ENCODE results near the gene CACNA1C.

CACNA1C gene

GRCh38 chr12:2185751-2186341 is 133.1 kb downstream of the CACNA1C start:
- Histone ChIP-seq H3K27ac (ENCODE audit: low read depth, low read length) (no peak overlapping the region), H3K4me3 (ENCODE audit: low read depth, low read length) (no peak overlapping the region), H3K36me3 (ENCODE audit: insufficient read depth, low read length) (no peaks in the 10 kb centered on the region), H3K27me3 (ENCODE audit: insufficient read depth, low read length) (no peaks in the 10 kb centered on the region), H2AFZ (ENCODE audit: low read length, unreplicated experiment) (no peak overlapping the region), H3K79me2 (ENCODE audit: control insufficient read depth, insufficient read depth, low read length, unreplicated experiment) (no peaks in the 10 kb centered on the region), H3K4me1 (ENCODE audit: control insufficient read depth, insufficient read depth, low read length, unreplicated experiment) (peaks cover 7% of the 10 kb centered on the region)

- H3K27ac ChIP-seq (ENCODE audit: low read depth, low read length) = no peak overlapping the region
- no peak overlapping the region for H2AFZ ChIP-seq (ENCODE audit: low read length, unreplicated experiment)
- no peaks in the 10 kb centered on the region for H3K4me1 ChIP-seq (ENCODE audit: control insufficient read depth, insufficient read depth, low read length, unreplicated experiment)
- no peaks in the 10 kb centered on the region for H3K27me3 ChIP-seq (ENCODE audit: insufficient read depth, low read length)
- H3K79me2 ChIP-seq (ENCODE audit: control insufficient read depth, insufficient read depth, low read length, unreplicated experiment) = no peaks in the 10 kb centered on the region
- no peak overlapping the region for H3K4me3 ChIP-seq (ENCODE audit: low read depth, low read length)
- H3K36me3 ChIP-seq (ENCODE audit: insufficient read depth, low read length) = no peaks in the 10 kb centered on the region
These were observed 134.6 kb downstream of the CACNA1C start for GRCh38 chr12:2187195-2187945.

- H3K79me2 ChIP-seq (ENCODE audit: control insufficient read depth, insufficient read depth, low read length, unreplicated experiment) = no peaks in the 10 kb centered on the region
- H3K4me1 ChIP-seq (ENCODE audit: control insufficient read depth, insufficient read depth, low read length, unreplicated experiment) = no peaks in the 10 kb centered on the region
- no peak overlapping the region for H2AFZ ChIP-seq (ENCODE audit: low read length, unreplicated experiment)
- no peaks in the 10 kb centered on the region for H3K27me3 ChIP-seq (ENCODE audit: insufficient read depth, low read length)
- no peaks in the 10 kb centered on the region for H3K36me3 ChIP-seq (ENCODE audit: insufficient read depth, low read length)
- H3K27ac ChIP-seq (ENCODE audit: low read depth, low read length) = no peak overlapping the region
- no peak overlapping the region for H3K4me3 ChIP-seq (ENCODE audit: low read depth, low read length)
These were observed 137.3 kb downstream of the CACNA1C start for GRCh38 chr12:2190085-2190484.

GRCh38 chr12:2190896-2191533 is 138.2 kb downstream of the CACNA1C start:
- no peaks in the 10 kb centered on the region for H3K4me1 ChIP-seq (ENCODE audit: control insufficient read depth, insufficient read depth, low read length, unreplicated experiment)
- no peak overlapping the region for H2AFZ ChIP-seq (ENCODE audit: low read length, unreplicated experiment)
- H3K27me3 ChIP-seq (ENCODE audit: insufficient read depth, low read length) = no peaks in the 10 kb centered on the region
- no peak overlapping the region for H3K4me3 ChIP-seq (ENCODE audit: low read depth, low read length)
- no peaks in the 10 kb centered on the region for H3K79me2 ChIP-seq (ENCODE audit: control insufficient read depth, insufficient read depth, low read length, unreplicated experiment)
- H3K36me3 ChIP-seq (ENCODE audit: insufficient read depth, low read length) = no peaks in the 10 kb centered on the region
- H3K27ac ChIP-seq (ENCODE audit: low read depth, low read length) = no peak overlapping the region

- H3K27ac ChIP-seq (ENCODE audit: low read depth, low read length) = no peak overlapping the region
- H3K27me3 ChIP-seq (ENCODE audit: insufficient read depth, low read length) = no peaks in the 10 kb centered on the region
- no peak overlapping the region for H3K4me3 ChIP-seq (ENCODE audit: low read depth, low read length)
- H3K79me2 ChIP-seq (ENCODE audit: control insufficient read depth, insufficient read depth, low read length, unreplicated experiment) = no peaks in the 10 kb centered on the region
- no peaks in the 10 kb centered on the region for H3K36me3 ChIP-seq (ENCODE audit: insufficient read depth, low read length)
- H3K4me1 ChIP-seq (ENCODE audit: control insufficient read depth, insufficient read depth, low read length, unreplicated experiment) = no peaks in the 10 kb centered on the region
- H2AFZ ChIP-seq (ENCODE audit: low read length, unreplicated experiment) = no peak overlapping the region
These were observed 138.9 kb downstream of the CACNA1C start for GRCh38 chr12:2191534-2192153.

- Histone ChIP-seq H3K4me3 (ENCODE audit: low read depth, low read length) (no peak overlapping the region), H2AFZ (ENCODE audit: low read length, unreplicated experiment) (no peak overlapping the region), H3K36me3 (ENCODE audit: insufficient read depth, low read length) (no peaks in the 10 kb centered on the region), H3K27ac (ENCODE audit: low read depth, low read length) (no peak overlapping the region), H3K79me2 (ENCODE audit: control insufficient read depth, insufficient read depth, low read length, unreplicated experiment) (no peaks in the 10 kb centered on the region), H3K4me1 (ENCODE audit: control insufficient read depth, insufficient read depth, low read length, unreplicated experiment) (no peaks in the 10 kb centered on the region), H3K27me3 (ENCODE audit: insufficient read depth, low read length) (no peaks in the 10 kb centered on the region)
These were observed 139.4 kb downstream of the CACNA1C start for GRCh38 chr12:2192231-2192630.

- Histone ChIP-seq H3K27me3 (ENCODE audit: insufficient read depth, low read length) (no peaks in the 10 kb centered on the region), H2AFZ (ENCODE audit: low read length, unreplicated experiment) (no peak overlapping the region), H3K4me3 (ENCODE audit: low read depth, low read length) (no peak overlapping the region), H3K79me2 (ENCODE audit: control insufficient read depth, insufficient read depth, low read length, unreplicated experiment) (no peaks in the 10 kb centered on the region), H3K36me3 (ENCODE audit: insufficient read depth, low read length) (no peaks in the 10 kb centered on the region), H3K27ac (ENCODE audit: low read depth, low read length) (no peak overlapping the region), H3K4me1 (ENCODE audit: control insufficient read depth, insufficient read depth, low read length, unreplicated experiment) (no peaks in the 10 kb centered on the region)
These were observed 141.3 kb downstream of the CACNA1C start for GRCh38 chr12:2194060-2194459.

GRCh38 chr12:2194571-2194970 is 141.8 kb downstream of the CACNA1C start:
- Histone ChIP-seq H3K79me2 (ENCODE audit: control insufficient read depth, insufficient read depth, low read length, unreplicated experiment) (no peaks in the 10 kb centered on the region), H3K4me3 (ENCODE audit: low read depth, low read length) (no peak overlapping the region), H3K27ac (ENCODE audit: low read depth, low read length) (no peak overlapping the region), H2AFZ (ENCODE audit: low read length, unreplicated experiment) (no peak overlapping the region), H3K27me3 (ENCODE audit: insufficient read depth, low read length) (no peaks in the 10 kb centered on the region), H3K4me1 (ENCODE audit: control insufficient read depth, insufficient read depth, low read length, unreplicated experiment) (no peaks in the 10 kb centered on the region), H3K36me3 (ENCODE audit: insufficient read depth, low read length) (no peaks in the 10 kb centered on the region)

- Histone ChIP-seq H2AFZ (ENCODE audit: low read length, unreplicated experiment) (no peak overlapping the region), H3K27ac (ENCODE audit: low read depth, low read length) (no peak overlapping the region), H3K27me3 (ENCODE audit: insufficient read depth, low read length) (no peaks in the 10 kb centered on the region), H3K79me2 (ENCODE audit: control insufficient read depth, insufficient read depth, low read length, unreplicated experiment) (no peaks in the 10 kb centered on the region), H3K4me3 (ENCODE audit: low read depth, low read length) (no peak overlapping the region), H3K4me1 (ENCODE audit: control insufficient read depth, insufficient read depth, low read length, unreplicated experiment) (no peaks in the 10 kb centered on the region), H3K36me3 (ENCODE audit: insufficient read depth, low read length) (no peaks in the 10 kb centered on the region)
These were observed 142.3 kb downstream of the CACNA1C start for GRCh38 chr12:2195085-2195484.

GRCh38 chr12:2198005-2198501 is 145.3 kb downstream of the CACNA1C start:
- H3K27ac ChIP-seq (ENCODE audit: low read depth, low read length) = no peak overlapping the region
- no peaks in the 10 kb centered on the region for H3K4me1 ChIP-seq (ENCODE audit: control insufficient read depth, insufficient read depth, low read length, unreplicated experiment)
- no peaks in the 10 kb centered on the region for H3K27me3 ChIP-seq (ENCODE audit: insufficient read depth, low read length)
- no peaks in the 10 kb centered on the region for H3K79me2 ChIP-seq (ENCODE audit: control insufficient read depth, insufficient read depth, low read length, unreplicated experiment)
- no peaks in the 10 kb centered on the region for H3K36me3 ChIP-seq (ENCODE audit: insufficient read depth, low read length)
- no peak overlapping the region for H2AFZ ChIP-seq (ENCODE audit: low read length, unreplicated experiment)
- H3K4me3 ChIP-seq (ENCODE audit: low read depth, low read length) = no peak overlapping the region
